Pancreas (tissue), 10 donors: Measurements from ENCODE around the gene TBP. TPM values are rescaled to one million over a fixed set of nuclear protein-coding genes. Genes with fewer than 3 reads are reported as not detected.

Experiments used
- ATAC-seq, 4 donors: fragments of 200-7000 bp; cut with Tn5 transposase; one replicate each; pipeline versions ENCODE4 v1.8.0 to v1.9.1; 2020; ENCODE audit warnings: mild to moderate bottlenecking in 4 of 4, moderate library complexity in 4 of 4
- DNase-seq, 6 donors: peaks; one replicate each; pipeline ENCODE4 v3.0.0-alpha.2; 2020
- FAIRE-seq: peaks from 2 replicates; lab custom pipeline; 2012; peaks lifted over from hg19 to GRCh38; lab: Jason Lieb, UNC
- H3K27ac ChIP-seq, 4 donors: fragments of 200-600 bp; sonication (generic); 1 replicate in 3 of 4; 2 replicates in 1 of 4; pipeline versions ENCODE4 v1.5.0 to v1.8.0; 2020
- H3K27me3 ChIP-seq, 4 donors: fragments of 200-600 bp; one replicate each; pipeline ENCODE4 v1.8.0; 2021
- H3K36me3 ChIP-seq, 3 donors: fragments of 200-600 bp; sonication (generic) in 1 of 3; one replicate each; pipeline versions ENCODE4 v1.5.0 to v1.8.0; 2020 to 2021
- H3K4me1 ChIP-seq, 3 donors: fragments of 200-600 bp; one replicate each; pipeline ENCODE4 v1.8.0; 2021
- H3K4me3 ChIP-seq, 4 donors: fragments of 200-600 bp; sonication (generic) in 2 of 4; one replicate each; pipeline versions ENCODE4 v1.5.0 to v1.8.0; 2020 to 2021
- H3K9me3 ChIP-seq, 4 donors: fragments of 200-600 bp; one replicate each; pipeline ENCODE4 v1.8.0; 2021
- WGBS, 2 donors: extraction: QIAGEN DNeasy Blood & Tissue Kit; methylation state at CpG; one replicate each; pipeline ENCODE4 v1.1.7; 2013; 5-methylcytosine and 5-hydroxymethylcytosine counted together
- intact Hi-C, 3 donors: fragments of 100-400 bp; cut with DNase I; formaldehyde crosslinking; loops; one replicate each; pipeline versions ENCODE4 v1.11.1 to v1.14.2; 2022
- polyA plus RNA-seq, 2 donors: library from polyadenylated mRNA; stranded (reverse); fragments of 200-250 nt; gene quantifications; one replicate each; pipeline ENCODE4 v1.2.3, GENCODE V29; 2013
- total RNA-seq, 6 donors: library from RNA; stranded (reverse); fragmentation: NEBNext Ultra II Directional in 4 of 6; extraction: Animal tissue kit (Norgen Biotek cat#: 25700) in 4 of 6; gene quantifications; one replicate each; pipeline versions ENCODE4 v1.2.1 to v1.2.4, GENCODE V29; 2021 to 2023
- TF ChIP-seq, protein P1 (sequence below), 4 donors: fragments of 200-600 bp; sonication (generic) in 3 of 4; IDR thresholded peaks; one replicate each; pipeline versions ENCODE4 v1.5.0 to v1.8.0; 2021; ENCODE audit warnings: antibody characterized with exemption in 4 of 4
- donor health status: healthy with polysubstance abuse.
- donor health status: DM: no; HTN: no; CAD: no; lungs with moderate emphysema.
- donor health status: DM: no; HTN: no; CAD: no.
- donor health status: control.
- donor health status: control.
- donor health status: Bipolar disorder and iron deficiency.
- donor health status: DM: yes; HTN: yes; CAD: no.
- donor health status: DM: no; HTN: no; CAD: no.
- donor health status: DM: no; HTN: no; CAD: no.
- donor health status: DM: yes; HTN: yes; CAD: no.

TBP gene
- total and polyA plus RNA-seq, 8 donors: 4.5 to 17.3 (median 6.6) TPM

DNA sequence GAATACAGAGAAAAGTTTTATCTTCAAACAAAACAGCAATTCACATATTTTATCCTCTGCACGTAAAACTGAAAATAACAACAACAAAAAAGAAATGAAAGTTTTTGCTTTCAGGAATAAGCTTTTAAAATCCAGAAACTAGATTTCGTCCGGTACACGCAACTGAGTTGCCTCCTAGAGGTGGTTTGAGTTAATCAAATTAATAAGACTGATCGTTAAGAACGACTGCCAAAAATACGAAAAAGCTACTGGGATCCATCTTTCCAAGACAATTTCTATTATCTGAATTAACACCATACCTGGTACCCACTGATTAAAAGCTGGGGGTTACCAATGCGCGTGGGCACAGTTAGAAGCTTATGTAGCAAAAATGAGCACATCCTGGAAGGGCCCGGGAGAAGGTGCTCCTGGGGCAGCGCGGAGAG, 29.6 kb downstream of the TBP start:
- Histone ChIP-seq H3K27ac (peak overlapping the region; percentile 66 to 77 (median 70)), H3K36me3 (peaks cover 0 to 7% (median 0%) of the 10 kb centered on the region in 3 donors), H3K9me3 (no peaks in the 10 kb centered on the region), H3K4me1 (peaks cover 5 to 13% (median 7%) of the 10 kb centered on the region in 3 donors), H3K4me3 (peak overlapping the region; percentile 59 to 95 (median 87)), H3K27me3 (no peaks in the 10 kb centered on the region)
- TF ChIP-seq, protein P1, sequence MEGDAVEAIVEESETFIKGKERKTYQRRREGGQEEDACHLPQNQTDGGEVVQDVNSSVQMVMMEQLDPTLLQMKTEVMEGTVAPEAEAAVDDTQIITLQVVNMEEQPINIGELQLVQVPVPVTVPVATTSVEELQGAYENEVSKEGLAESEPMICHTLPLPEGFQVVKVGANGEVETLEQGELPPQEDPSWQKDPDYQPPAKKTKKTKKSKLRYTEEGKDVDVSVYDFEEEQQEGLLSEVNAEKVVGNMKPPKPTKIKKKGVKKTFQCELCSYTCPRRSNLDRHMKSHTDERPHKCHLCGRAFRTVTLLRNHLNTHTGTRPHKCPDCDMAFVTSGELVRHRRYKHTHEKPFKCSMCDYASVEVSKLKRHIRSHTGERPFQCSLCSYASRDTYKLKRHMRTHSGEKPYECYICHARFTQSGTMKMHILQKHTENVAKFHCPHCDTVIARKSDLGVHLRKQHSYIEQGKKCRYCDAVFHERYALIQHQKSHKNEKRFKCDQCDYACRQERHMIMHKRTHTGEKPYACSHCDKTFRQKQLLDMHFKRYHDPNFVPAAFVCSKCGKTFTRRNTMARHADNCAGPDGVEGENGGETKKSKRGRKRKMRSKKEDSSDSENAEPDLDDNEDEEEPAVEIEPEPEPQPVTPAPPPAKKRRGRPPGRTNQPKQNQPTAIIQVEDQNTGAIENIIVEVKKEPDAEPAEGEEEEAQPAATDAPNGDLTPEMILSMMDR (IDR thresholded peaks at IDR 0.05): no peak
- intact Hi-C loops: no loop called here
- WGBS, 2 donors: 1% methylated on average over 12 of the region's 12 CpGs
- ATAC-seq: no peak
- no peak for FAIRE-seq
- no peak for DNase-seq

DNA sequence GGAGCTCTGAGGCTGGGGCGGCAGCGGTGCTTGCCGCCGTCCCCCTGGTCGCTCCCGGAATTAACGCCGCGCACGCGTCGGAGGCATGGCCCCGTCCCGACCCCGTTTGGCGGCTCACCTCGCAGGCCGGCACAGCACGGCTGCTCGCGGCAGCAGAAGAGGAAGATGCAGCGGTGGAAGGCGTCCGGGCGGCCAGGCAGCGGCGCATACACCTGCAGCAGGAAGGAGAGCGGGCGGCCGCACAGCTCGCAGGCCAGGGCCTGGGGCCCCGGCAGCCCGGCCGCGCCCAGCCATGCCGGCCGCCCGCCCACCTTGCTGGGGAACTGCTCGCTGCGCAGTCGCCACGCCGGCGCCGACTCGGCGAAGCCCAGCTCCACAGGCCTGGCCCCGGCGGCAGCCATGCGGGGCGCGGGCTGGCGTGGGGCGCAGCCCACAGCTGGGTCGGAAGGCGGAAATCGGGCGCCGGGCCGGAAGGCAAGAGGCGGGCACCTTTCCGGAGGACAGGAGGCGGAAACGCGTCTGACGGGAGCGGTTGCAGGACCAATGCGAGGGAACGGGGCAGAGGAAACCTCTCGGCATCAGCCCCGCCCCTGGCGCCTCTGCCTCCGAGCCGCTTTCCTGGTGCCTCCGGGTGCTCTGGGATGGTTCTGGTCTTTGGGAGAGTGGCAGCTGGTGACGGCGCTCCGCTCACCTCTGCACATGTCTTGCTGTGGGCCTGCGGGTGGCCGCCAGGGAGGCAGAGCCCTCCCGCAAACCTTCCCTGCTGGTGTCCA, 30.2 kb downstream of the TBP start, which contains the start of gene PDCD2:
PDCD2 (minus strand) TSS at position 457 of the 773 bp plus-strand sequence; CDS start at position 401, 56 bp downstream.
- intact Hi-C loops: no loop called here

DNA sequence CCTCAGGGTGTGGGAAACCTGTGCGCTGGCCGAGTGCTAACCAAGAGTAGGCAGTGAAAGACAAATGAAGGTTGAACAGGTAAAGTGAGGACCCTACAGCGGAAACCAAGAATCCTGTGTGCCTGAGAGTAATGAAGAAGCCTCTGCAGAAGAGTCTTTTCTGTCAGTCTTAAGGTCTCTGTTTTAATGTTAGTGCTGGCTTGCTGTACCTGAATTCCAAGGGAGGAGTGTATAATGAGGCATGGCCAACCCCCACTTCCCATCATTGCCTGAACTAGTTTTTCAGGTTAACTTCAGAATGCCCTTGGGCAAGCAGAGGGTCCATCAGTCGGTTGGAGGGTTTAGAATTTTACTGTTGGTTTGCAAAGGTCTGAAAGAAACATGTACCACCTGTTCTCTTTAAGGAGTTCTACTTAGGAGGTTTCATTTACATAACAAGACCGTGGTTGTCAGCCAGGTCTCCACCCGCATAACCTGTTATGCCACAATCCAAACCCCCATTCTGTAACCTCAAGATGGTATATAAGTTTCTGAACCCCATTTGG, 30.9 kb downstream of the TBP start:
- intact Hi-C loops: no loop called here
- DNase-seq: no peak
- H3K27me3 ChIP-seq: no peaks in the 10 kb centered on the region
- H3K27ac ChIP-seq: peak overlapping the region; percentile 66 to 77 (median 70)
- WGBS, 2 donors: 1 to 2% methylated on average over 6 of the region's 6 CpGs
- ATAC-seq: peak; percentile 6 to 57 (median 10)
- H3K9me3 ChIP-seq: no peaks in the 10 kb centered on the region
- peaks cover 5 to 13% (median 7%) of the 10 kb centered on the region in 3 donors for H3K4me1 ChIP-seq
- FAIRE-seq: no peak
- TF ChIP-seq, protein P1 (IDR thresholded peaks at IDR 0.05): no peak
- H3K4me3 ChIP-seq: peak overlapping the region; percentile 59 to 95 (median 87)
- H3K36me3 ChIP-seq: no peaks in the 10 kb centered on the region

More for the DNA sequence above, 30.2 kb downstream of the TBP start, which contains the start of gene PDCD2:
- Histone ChIP-seq H3K36me3 (peaks cover 0 to under 1% (median 0%) of the 10 kb centered on the region in 3 donors), H3K4me3 (peak within 1 kb of the TSS; percentile 59 to 95 (median 87)), H3K27ac (peak within 1 kb of the TSS; percentile 66 to 77 (median 70)), H3K9me3 (no peaks in the 10 kb centered on the region), H3K4me1 (peaks cover 5 to 13% (median 7%) of the 10 kb centered on the region in 3 donors), H3K27me3 (no peaks in the 10 kb centered on the region)
- FAIRE-seq: no peak
- peak; percentile 90 to 97 (median 93) for DNase-seq
- ATAC-seq: peak; percentile 97 to 99 (median 98)
- 0% methylated on average over 72 to 81 of the region's 81 CpGs for WGBS, 2 donors
- TF ChIP-seq, protein P1 (IDR thresholded peaks at IDR 0.05): no peak

DNA sequence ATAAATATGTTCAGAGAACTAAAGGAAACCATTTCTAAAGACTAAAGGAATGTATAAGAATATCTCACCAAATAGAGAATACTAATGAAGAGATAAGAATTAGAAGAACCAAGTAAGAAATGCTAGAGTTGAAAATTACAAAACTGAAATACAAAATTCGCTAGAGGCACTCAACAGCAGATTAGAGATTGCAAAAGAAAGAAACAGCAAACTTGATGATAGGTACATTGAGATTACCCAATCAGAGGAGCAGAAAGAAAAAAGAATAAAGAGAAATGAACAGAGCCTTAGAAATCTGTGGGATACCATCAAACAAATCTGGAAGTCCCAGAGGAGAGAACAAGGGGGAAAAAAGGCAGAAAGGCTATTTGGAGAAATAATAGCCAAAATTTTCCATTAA, 36.6 kb downstream of the TBP start:
- 72 to 75% methylated on average over 1 of the region's 1 CpG for WGBS, 2 donors
- DNase-seq: no peak
- no peaks in the 10 kb centered on the region for H3K9me3 ChIP-seq
- H3K4me3 ChIP-seq: no peak overlapping the region
- intact Hi-C loops: no loop called here
- no peak overlapping the region for H3K27ac ChIP-seq
- ATAC-seq: no peak
- H3K36me3 ChIP-seq: no peaks in the 10 kb centered on the region
- TF ChIP-seq, protein P1 (IDR thresholded peaks at IDR 0.05): no peak
- H3K27me3 ChIP-seq: no peaks in the 10 kb centered on the region
- no peak for FAIRE-seq
- peaks cover 0 to under 1% (median 0%) of the 10 kb centered on the region in 3 donors for H3K4me1 ChIP-seq
